GM18502 (cell line): Measurements from ENCODE around the gene MYMK.

Source experiments
- ATAC-seq: cut with Tn5 transposase; IDR thresholded peaks from one replicate; pipeline ENCODE4 v1.9.1; 2021; ENCODE audit warnings: mild to moderate bottlenecking; ENCODE audit not compliant: unreplicated experiment, poor library complexity

The MYMK gene

DNA sequence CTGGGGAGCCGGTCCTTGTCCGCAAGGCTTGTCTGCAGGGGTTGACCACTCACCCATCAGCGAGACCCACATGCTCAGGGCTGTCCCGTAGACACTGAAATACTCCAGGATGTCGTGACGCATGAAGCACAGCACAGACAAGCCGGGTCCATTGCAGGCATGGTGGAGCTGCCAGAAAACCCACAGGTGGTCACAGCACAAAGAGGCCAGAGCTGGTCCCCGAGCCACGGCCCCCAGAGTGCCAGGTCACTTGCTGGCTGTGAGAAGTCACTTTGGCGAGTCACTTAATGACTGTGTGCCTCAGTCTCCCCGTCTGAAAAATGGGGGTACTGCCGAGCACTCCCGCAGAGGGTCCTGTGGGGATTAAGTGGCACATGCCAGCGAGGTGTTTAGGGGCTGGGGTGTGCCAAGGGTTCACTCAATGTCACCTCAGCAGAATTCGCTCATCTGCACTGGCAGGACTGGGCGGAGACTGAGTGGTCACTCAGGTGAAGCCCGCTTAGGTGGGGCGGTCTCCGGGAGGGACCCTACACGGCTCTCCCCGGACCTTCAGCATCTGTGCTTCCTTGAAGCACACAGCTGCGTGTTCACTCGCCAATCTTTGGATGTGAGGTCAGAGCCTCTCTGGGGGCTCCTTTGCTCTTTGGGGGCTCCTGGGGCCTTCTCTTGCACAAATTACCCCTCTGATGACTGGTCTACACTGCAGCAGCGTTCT is 4.5 kb downstream of the MYMK start:
- ATAC-seq: no peak

DNA sequence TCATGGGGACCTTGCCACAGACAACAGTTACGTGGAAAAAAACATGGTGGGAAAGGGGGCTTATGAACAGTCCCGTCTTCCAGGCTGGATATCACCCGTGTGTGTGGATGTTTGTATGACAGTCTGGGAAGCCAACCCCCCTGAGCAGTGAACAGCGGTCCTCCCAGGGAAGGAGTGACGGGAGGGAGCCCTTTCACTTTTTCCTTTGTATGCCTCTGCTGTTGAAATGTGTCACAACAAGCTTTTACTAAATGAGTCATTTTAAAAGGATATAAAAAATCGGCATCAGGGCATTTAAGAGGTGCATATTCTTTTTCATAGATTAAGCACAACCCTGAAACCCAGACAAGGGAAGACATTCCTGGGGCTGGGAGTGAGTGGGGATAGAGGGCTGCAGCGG is 5.1 kb downstream of the MYMK start:
- ATAC-seq: no peak

DNA sequence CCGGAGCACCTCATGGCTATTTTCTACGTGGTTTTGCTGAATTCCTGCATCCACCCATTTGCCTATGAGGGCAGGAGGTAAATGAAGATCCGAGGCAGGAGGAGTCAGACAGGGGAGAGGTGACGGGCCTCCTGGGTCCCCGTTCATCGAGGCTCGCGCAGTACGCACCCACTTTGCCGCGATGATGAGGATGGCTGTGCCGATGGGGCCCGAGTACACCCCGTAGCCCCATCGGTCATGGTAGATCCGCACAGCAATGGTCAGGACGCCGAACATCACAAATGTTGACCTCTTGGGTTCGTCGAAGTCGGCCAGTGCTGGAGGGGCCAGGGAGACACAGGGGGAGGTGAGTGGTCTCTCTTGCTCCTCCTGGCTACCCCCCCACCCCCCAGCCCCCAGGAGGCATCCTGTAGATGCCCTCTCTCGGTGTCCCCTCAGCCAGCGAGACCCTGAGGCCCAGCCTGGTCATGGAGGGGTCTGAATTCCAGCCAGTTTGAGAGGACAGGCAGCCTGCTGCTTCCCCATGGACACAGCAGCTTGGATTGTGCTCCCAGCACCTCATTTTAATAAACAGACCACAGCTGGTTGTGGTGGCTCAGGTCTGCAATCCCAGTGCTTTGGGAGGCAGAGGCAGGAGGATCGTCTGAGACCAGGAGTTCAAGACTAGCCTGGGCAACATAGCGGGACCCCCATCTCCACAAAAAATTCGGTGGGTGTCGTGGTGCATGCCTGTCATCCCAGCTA is 5.9 kb downstream of the MYMK start:
- no peak for ATAC-seq

DNA sequence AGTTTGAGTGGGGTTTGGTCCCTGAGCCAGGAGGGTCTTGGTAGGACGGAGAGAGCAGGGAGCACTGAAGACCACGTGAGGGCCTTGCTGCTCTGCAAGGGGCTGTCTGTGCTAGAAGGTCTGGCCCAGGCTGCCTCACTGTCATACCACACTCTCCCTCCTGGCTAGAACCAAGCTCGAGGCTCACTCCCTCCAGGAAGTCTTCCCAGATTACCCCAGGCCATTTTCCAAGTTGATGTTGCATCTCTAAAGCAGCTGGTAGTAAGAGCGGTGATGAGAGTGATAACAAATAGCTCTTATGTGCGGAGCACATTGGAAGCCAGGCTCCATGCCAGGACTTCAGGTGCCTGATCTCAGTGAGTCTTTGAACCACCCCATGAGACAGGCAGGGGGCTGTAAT is 6.6 kb downstream of the MYMK start:
- ATAC-seq: no peak

DNA sequence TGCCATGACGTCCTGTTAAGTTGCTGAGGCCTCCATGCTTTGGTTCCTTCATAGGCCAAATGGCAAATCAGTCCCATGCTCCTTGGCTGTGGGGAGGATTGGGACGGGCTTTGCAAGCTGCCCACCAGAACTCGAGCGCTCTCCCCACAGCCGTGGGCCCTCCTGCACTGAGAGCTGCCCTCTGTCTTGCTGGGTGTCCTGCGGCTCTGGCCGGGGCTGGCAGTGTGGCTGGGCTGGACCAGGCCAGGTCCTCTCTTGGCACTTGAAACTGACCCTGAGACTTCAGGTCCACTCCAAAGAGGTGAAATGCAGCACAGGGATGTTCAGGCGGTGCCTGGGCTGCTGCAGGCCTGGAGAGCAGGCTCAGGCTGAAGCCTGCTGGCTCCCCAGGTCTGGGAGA is 7.0 kb downstream of the MYMK start:
- no peak for ATAC-seq

DNA sequence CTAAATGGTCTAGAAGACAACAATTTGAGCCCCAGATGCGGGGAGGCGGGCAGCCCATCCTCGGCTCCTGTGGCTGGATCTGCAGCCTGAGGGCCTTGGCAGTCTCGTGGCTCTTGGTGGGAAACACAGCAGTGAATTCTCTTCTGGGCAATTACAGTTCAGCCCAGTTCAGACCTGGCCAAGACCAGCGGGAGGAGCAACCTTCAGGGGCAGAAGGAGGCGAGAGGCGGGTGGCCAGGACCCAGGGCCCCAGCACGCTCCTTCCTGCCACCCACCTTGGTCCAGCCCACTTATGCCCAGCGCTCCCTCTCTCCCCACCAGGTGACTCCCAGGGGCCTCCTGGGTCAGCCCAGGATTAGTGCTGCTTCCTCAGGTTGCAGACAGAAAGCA is 7.8 kb downstream of the MYMK start:
- no peak for ATAC-seq

DNA sequence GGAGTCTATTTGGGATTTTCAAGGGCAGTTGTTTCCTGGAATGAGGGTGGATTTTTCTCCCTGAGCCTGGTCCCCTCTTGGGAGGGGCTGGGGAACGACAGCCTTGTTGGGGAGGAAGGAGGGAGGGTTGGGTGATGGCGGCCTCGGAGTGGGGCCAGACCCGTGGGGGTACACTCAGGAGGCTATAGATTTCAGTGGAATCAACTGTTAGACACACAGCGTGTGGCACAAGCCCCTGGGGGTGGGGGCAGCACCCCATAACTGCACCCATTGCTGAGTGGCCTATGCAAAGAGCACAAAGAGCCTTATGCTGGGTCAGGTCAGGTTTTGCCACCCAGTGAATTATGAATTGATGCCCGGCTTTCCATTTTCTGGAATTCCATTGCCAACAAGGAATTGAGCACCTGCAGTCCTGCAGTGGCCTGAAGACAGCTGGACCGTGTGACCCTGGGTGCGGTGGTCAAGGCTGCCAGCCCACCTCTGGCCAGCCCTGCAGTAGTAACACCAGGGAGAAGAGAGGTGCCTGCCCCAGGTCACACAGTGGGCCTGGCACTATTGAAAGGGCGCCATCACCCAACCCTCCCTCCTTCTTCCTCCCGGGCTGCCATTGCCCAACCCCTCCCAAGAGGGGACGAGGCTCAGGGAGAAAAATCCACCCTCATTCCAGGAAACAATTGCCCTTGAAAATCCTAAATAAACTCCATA is 8.4 kb downstream of the MYMK start:
- no peak for ATAC-seq

DNA sequence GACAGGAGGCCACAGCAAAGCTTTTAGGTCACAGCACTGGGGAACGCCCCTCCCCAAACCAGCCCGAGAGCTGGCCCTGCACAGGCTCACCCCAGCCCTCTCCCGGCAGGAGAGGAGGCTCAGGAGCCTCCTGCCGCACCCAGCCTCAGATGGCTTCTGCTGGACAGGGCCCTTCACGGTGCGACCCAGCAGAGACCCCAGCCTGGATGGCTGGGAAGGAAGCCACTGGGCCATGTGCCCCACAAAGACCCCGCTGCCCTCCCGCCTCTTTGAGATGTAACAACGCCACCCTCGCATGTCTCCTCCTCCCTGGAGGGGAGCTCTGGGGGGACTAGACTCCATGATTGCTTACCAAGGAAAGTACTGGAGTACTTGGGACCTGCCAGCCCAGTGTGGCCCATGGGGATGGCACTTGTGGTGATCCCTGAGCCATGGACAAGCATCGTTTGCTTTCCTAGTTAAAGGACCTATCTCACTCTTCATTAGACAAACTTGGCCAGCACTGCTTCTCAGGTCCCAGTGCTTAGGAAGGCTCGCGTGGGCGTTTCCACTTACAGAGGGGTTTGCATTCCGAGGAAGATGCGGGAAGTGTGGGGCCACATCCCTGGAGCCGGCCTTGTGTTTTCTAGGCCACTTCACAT is 9.0 kb downstream of the MYMK start:
- ATAC-seq: no peak

DNA sequence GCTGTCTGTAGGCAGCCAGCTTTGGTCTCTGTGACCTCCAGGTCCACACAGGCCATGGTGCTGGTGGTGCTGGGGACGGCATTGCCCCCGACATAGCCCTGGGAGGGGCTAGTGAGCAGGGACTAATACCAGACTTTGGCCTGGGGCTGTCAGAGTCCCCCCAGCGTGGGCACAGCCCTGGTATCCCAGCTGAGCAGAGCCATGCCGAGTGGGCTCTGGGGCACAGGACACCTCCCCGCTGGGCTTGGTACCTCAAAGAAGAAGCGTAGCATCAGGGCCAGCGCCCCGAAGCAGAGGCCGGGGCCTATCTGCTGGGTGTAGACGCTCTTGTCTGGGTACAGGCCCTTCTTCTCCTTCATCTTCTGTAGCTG is 9.5 kb downstream of the MYMK start:
- ATAC-seq: no peak

DNA sequence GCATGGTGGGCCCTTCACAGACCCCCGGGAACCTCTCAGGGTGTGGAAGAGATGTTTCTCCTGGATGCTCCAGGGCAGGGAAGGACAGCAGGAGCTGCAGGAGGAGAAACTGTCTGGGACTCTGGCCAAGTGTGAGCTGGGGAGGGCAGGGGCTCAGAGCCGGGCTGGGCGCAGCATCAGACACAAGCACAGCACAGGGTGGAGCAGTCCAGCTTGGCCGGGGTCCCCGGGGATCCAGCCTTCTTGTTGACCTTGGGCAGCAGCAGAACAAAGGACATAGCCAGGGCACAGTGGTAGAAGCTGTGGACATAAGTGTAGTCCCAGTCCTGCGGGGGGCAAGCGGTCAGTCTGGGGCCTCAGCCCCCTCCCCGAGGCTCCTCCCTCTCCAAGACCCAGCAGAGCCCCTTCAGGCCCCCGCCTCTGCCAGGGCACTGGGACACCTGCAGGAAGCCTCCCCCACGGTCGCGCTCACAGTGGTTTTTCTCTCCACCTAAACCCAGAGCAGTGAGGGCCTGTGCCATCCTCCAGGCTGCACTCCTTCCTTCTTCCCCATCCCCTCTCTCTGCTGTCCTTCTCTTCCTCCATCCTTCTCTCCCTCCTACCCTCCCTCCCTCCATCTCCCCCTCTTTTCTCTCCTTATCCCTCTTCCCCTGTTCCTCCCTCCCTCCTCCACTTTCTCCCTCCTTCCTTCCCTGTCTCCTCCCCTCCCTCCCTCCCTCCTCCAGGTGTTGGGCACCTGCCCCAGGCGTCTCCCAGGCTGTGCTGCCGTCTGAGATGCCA is 10.1 kb downstream of the MYMK start:
- ATAC-seq: no peak

DNA sequence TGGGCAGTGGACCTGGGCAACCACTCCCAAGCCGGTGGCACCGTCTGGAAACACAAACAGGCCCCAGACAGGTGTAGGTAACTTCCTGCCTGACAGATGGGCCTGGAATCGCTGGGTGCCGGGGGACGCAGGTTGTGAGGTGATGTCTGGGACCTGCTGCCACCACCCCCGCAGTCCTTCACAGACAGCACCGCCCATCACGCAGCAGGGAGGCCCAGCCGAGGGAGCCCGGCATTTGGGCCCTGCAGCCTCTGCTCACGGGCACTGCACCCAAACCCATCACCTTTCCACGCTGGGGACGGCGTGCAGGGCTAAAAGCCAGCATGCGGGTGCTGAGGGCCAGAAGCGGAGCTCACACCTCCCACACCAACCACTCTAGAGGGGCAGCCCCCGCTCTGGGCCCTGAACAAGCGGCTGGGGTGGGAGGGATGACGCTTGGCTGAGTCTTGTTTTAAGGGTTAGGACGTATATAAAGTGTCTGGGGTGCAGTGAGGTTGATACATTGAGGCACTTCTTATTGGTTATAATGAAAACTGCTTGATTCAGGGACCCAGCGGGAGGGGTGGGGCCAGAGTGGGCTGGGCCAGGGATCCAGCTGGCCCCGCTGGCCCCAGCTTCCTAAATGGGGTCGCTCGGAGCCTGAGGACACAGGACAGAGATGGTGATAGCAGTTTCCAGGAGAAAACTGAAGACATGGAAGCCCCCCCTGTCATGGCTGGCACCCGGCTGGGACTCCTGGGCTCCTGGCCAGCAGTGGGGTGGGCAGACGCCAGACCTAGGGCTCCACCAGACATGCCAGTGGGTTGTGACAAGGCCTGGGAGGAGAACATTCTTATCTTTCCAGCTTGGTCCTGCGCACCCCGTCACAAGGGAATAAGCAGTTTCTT is 11.3 kb downstream of the MYMK start:
- no peak for ATAC-seq

DNA sequence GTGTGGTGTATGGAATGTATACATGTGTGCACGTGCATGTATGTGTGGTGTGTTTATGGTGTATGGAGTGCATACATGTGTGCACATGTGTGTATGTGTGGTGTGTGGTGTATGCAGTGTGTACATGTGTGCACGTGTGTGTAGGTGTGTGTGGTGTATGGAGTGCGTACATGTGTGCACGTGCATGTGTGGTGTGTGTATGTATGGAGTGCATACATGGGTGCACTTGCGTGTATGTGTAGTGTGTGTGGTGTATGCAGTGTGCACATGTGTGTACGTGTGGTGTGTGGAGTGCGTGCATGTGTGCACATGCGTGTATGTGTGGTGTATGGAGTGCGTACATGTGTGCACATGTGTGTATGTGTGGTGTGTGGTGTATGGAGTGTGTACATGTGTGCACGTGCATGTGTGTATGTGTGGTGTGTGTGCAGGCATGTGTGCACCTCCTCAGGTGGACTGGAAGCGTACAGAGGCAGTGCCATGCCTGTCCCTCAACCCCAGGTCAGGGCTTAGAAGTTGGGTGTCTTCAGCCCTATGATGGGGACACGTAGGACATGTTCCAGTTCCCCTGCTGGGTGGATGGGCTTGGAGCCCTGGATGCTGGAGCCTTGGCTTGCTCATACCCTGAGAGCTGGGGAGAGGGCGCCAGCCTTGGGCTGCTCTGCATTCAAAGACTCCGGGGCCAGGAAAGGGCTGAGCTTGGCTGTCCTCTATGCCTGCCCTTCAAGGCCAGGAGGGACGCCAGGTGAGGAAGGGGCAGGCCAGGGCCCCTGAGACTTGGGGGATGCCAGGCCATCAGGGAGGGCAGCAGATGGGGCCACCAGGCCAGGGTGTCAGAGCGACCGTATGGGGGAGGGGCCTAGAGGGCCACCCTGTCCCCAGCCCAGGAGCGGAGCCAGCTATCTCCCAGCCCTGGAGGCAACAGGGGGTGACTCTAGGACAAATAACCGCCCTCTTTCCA is 12.2 kb downstream of the MYMK start:
- no peak for ATAC-seq

DNA sequence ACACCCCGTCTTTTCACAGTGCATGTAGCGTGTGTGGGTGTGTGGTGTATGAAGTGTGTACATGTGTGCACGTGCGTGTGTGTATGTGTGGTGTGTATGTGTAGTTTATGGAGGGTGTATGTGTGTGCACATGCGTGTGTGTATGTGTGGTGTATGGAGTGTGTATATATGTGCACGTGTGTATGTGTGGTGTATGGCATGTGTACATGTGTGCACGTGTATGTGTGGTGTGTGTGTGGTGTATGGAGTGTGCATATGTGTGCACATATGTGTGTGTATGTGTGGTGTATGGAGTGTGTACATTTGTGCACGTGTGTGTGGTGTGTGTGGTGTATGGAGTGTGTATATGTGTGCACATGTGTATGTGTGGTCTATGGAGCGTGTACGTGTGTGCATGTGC is 13.2 kb downstream of the MYMK start:
- no peak for ATAC-seq

DNA sequence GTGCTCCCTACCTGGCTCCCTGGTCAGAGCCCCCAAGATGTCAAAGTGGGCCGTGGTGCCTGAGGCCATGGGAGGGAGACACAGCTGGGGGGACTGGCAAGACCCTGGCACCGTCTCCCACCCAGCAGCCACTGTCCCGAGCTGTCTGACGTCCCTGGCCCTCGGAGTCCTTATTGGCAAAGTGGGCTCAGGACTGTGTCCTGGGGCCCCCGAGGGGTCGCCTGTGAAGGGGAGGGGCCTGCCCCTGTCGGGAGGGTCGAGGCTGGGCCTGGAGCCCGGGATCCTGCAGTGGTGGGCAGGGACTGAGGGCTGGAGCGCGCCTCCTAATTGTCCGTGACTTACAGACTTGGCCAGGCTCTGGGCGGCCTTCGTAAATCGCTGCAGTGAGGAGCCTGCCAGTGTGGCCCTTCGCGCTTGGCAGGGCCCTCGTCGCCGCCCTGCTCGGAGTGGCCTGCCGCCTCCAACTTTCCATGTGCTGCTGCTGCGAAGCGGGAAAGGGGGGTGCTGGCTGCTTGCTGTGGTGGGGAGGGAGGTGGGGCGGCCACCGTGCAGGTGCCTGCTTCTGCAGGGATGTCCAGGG is 13.7 kb downstream of the MYMK start:
- ATAC-seq: no peak

DNA sequence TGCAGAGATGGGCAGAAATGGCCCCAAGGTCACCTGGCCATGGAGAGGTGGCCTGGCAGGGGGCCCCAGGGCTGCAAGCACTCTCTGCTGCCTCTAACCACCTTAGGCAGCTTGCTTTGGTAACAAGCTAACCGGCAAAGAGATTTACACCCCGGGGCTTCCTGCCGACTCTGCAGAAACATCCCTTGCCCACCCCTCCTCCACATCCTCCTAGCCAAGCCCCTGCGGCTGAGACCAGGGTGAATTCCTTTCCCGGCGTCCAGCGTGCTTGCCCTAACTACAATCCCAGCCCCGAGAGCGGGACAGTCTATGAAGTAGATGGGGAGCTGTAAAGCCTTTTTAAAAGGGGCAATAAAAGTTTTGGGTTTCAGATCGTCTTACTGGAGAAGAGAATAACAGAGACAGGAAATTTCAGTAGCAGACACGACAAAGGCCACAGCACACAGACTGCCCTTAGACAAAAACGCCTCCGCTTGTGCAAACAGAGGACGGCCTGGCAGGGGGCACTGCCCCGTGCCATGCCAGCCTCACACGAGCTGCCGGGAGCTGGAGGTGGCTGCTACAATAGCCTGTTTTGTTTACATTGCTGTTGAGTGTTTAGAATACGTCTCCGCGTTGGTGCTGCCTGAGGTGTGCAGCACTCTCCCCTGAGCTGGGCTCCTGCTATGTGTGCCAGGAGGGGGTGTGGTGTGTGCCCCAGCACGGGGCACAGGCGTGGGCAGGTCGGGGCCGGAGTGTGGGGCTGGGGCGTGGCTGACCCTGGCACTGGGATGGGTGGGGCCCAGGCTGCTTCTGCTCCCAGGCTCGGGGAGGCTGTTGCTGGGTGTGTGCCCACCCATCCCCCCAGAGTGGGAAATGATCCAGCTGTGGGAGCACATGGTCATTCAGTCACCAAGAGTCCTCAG is 15.3 kb downstream of the MYMK start:
- no peak for ATAC-seq

DNA sequence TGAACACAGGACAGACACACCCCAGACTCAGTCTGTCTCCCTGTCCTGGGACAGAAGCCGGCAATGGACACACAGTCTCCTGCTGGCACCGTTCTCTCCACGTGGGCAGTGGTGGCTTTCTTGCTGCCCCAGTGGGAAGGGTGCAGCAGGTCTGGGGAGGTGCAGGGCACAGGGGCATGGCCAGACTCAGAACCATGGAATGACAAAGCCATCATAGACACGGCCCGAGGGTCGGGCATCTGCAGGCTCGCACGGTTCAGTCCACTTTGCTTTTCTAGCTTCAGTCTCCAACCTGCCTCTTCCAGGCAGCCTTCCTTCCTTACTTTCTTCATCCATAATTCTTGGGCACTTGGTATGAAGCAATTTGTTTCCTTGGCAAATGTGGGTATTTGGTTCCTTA is 16.7 kb downstream of the MYMK start:
- no peak for ATAC-seq
